GM21515 (cell line): ENCODE results near the gene ALCAM.
"Not testable (repeated sequence)": the region's sequence is repeated elsewhere in the genome, so short reads cannot be mapped to it uniquely, and the experiment has no call there.

Experiments used
- ATAC-seq: cut with Tn5 transposase; IDR thresholded peaks from one replicate; pipeline ENCODE4 v1.9.1; 2021; ENCODE audit not compliant: unreplicated experiment

ALCAM gene

DNA sequence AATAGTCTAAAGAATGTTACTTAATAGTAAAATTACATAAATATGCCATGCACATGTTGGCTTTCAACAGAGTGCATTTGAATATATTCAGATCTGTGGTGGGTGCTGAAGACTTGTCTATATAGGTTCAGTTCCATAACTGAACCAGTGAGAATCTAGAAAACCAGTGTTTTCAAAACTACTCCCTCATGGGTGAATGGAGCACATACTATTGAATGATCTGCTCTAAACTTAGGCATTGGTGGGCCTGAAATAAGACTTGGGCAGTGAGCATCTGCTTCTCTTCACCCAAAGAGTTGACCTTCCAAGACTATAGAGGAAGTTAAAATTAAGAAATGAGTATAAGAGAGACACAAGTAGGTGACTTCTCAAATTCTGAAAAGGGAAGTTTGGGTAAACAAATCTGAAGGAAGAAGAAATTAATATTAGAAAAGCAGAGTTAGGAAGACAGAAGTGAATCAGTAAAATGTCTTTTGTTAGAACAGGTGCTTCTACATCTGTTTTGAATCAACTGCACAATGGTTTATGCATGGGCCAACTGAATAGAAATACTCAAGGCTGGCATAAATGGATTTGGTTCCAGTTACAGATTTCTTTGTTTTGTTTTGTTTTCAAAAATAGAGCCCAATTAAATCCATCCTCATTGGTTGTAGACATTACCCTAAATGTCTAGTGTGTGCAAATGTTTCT lies 19.3 kb downstream of the ALCAM start:
- ATAC-seq: peak; percentile 88

- ATAC-seq: no peak
Observed at GRCh38 chr3:105387122-105387751, 20.5 kb downstream of the ALCAM start.

GRCh38 chr3:105388176-105388575 lies 21.5 kb downstream of the ALCAM start:
- ATAC-seq: no peak

DNA sequence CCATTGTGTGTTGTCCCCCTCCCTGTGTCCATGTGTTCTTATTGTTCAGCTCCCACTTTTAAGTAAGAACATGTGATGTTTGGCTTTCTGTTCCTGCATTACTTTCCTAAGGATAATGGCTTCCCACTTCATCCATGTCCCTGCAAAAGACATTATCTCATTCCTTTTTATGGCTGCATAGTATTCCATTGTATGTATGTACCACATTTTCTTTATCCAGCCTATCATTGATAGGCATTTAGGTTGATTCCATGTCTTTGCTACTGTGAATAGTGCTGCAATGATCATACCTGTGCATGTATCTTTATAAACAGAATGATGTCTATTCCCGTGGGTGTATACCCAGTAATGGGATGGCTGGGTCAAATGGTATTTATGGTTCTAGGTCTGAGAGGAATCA lies 23.1 kb downstream of the ALCAM start:
- not testable (repeated sequence) for ATAC-seq

DNA sequence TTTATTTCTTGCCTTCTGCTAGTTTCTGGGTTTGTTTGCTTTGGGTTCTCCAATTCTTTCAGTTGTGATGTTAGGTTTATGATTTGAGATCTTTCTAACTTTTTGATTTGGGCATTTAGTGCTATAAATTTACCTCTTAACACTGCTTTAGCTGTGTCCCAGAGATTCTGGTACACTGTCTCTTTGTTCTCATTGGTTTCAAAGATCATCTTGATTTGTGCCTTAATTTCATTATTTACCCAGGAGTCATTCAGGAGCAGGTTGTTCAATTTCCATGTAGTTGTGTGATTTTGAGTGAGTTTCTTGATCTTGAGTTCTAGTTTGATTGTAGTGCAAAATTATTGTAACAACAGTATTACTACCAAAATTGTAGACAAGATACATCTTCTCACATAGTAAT lies 25.9 kb downstream of the ALCAM start:
- not testable (repeated sequence) for ATAC-seq

- ATAC-seq: no peak
Observed at GRCh38 chr3:105394177-105394576, 27.5 kb downstream of the ALCAM start.

- ATAC-seq: no peak
Observed at GRCh38 chr3:105397974-105398373, 31.3 kb downstream of the ALCAM start.

DNA sequence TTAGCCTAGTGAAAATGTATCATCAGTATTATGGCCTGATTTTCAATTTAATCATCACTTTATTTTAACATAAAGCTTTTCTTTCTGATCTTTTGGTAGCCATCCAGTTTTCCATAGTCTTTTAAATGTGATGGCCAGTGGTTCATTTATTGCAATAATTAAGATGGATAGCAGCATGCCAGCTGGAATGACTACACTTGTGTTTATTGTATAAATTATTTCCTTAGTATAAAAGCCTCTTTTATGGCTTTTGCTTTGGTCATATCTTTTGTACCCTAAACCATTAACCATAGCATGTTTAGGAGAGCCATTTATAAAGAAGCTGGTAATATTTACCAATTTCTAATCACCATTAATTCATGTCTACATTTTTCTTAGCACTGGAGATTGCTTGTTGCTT lies 31.7 kb downstream of the ALCAM start:
- ATAC-seq: no peak

- no peak for ATAC-seq
Observed at GRCh38 chr3:105399062-105399461, 32.4 kb downstream of the ALCAM start.

DNA sequence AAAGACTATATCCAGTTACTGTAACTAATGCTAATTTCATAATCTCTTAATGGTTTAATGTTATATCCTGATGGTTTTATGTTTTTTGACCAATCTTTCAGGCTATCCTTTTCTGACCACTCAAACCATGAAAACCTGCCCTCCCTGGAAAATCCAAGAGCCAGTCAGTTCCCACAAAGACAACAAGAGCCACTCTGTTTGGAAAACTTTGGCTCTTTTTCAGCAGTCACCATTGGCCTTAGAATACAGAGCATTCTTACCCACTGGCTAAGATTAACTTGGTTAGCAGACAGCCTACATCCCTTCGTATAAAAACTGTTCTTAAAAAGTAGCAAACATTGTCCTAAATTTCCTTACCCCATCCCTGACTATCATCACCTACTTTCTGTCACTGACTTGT lies 32.9 kb downstream of the ALCAM start:
- ATAC-seq: no peak

DNA sequence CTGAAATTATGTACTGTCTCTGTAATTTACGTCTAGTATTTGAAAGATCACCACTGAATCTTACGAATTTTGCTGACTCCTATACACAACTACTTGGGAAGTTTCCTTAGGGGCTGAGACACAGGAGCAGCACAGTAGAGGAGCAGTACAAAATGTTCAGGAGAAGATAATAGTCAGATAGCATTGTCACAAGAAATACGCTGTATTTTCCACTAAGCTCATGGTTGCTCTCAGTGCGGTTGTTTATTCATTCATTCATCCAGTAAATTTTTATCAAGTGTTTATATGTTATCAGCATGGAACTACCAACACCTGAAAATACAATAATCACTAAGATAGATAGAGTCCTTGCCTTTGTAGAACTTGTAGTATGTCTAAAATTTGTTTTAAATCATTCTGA lies 34.5 kb downstream of the ALCAM start:
- ATAC-seq: no peak

DNA sequence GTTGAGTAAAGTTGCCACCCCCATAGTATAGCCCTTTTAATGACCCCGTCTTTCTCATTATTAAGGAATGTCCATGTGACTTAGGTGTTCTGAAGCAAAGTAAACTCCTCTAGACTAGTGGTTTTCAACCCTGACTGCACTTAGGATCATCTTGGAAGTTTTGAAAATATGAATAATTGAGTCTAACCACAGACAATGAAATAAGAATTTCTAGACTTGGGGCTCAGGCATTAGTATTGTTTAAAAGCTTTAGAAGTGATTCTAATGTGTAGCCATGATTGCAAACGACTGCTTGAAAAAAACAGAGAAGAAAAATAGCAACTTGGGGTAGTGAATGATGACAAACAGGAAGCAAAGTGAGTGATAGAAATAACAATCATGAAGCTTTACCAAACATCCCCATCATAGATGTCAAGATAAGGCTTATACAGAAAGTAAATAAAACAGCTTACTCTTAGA lies 35.0 kb downstream of the ALCAM start:
- ATAC-seq: no peak

DNA sequence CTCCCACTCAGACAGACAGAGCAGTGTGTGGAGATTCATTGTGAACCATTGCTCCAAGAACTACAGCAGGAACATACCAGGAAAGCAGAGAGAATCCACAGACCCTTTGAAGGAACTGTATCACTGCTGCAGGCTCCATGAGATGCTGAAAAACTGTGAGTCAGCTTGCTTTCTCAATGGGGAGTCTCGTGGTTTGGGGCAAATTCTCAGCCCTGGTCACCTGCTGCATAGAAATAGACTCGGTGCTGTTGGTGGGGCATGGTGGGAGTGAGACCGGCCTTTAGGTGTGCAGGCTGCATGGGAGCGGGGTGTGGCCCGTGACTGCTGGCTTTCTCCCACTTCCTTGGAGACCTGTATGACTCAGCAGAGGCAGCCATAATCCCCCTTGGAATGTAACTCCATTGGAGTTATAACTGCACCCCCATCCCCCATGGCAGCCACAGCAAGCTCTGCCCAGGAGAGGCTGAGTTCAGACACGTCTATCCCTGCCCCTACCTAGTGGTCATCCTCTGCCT lies 35.6 kb downstream of the ALCAM start:
- no peak for ATAC-seq

DNA sequence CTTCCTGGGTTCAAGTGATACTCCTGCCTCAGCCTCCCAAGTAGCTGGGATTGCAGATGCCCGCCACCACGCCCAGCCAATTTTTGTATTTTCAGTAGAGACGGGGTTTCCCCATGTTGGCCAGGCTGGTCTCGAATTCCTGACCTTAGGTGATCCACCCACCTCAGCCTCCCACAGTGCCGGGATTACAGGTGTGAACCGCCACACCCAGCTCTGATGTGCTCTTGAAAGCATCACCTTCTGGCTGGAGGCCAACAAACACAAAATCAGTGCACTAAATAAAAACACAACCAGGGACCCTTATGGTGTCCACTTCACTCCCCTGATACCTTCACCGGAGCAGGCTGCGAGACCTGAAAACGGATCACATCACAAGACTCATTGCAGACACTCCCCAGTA lies 36.3 kb downstream of the ALCAM start:
- ATAC-seq: not testable (repeated sequence)

DNA sequence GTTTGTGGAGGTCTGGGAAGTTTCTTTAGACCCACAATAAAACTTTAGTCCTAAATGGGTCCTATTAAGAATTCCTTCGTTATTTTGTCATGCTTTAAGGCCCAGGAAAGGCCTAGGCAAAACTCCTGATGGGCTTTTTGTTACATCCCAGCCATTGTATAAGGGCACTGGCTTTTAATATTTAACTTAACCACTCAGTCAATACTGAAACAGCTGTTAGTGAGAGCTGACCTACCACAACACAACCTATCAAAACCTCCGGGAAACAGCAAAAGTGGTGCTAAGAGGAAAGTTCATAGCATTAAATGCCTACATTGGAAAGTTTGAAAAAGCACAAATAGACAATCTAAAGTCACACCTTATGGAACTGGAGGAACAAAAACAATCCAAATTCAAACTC lies 39.6 kb downstream of the ALCAM start:
- ATAC-seq: no peak

DNA sequence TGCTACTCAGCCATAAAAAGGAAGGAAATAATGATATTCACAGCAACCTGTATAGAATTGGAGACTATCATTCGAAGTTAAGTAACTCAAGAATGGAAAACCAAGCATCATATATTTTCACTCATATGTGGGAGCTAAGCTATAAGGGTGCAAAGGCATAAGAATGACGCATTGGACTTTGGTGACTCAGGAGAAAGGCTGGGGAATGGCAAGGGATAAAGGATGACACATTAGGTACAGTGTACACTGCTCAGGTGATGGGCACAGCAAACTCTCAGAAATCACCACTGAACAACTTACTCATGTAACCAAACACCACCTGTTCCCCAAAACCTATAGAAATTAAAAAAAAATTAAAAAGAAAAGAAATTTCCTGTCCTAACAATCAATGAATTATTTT lies 42.7 kb downstream of the ALCAM start:
- ATAC-seq: no peak

DNA sequence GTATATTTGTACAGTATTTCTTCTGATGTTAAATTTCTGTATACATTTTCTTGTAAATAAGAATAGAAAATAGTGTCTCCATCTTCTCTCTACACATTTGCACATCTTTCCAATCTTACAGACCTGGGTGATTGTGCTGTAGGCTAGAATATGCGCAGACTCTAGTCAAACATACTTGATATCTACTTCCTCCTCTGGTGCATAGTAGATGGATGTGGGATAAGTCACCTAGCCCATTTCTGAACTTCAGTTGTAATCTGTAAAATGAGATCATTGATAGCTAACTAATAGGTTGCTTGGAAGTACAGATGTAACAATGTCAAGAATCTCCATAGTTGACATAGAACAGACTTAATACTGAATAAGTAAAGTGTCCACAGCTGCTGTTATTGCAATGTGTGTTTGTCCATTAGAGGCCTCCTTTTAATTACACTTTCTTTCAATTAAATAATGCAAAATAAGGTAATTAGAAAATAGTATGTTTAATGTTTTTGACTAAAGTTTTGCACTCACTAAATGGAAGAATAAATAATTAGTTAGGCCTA lies 46.7 kb downstream of the ALCAM start:
- no peak for ATAC-seq

GRCh38 chr3:105414841-105415240 lies 48.1 kb downstream of the ALCAM start:
- ATAC-seq: no peak

DNA sequence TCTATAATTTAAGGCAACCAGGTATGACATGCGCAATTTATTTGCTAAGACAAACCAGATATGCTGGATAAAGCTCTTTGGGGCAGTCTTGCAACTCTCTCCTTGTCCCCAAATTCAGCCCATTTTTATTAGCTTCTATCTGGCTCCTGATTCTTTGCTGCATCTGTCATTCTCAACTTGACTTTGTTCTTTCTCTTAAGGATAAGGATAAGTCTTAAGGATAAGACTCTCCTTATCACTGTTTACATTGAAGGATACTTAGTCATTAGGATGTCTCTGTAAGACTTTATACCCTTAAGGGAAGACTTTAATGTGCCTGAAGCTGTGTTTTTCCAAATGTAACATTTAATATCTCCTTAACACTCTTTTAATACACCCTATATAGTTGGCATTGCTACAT lies 49.2 kb downstream of the ALCAM start:
- no peak for ATAC-seq

- ATAC-seq: no peak
Observed at GRCh38 chr3:105417525-105418289, 51.0 kb downstream of the ALCAM start.

DNA sequence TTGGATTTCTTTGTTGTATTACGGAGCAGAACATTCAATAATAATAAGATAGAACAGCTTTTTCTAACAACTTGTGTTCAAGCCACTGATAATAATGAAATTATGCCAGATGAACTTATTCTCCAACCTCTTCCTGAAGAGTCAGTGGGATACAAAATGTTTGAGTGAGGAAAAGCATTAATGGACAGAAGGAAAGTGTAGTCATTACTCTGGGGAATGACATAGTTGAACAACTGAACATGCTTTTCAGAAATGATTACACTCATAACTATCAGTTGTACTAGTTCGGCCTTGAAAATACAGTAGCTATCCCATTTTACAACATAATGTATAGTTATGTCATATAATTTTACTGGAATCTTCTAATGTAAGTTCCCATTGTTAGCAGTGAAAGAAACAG lies 55.9 kb downstream of the ALCAM start:
- no peak for ATAC-seq

- ATAC-seq: no peak
Observed at GRCh38 chr3:105423397-105423796, 56.7 kb downstream of the ALCAM start.
